Measurements from ENCODE around the gene ENTPD2. TPM values are rescaled to one million over a fixed set of nuclear protein-coding genes. Genes with fewer than 3 reads are reported as not detected.

The ENTPD2 gene
- total and polyA plus RNA-seq, 4 donors = 0.09 to 0.40 (median 0.21) TPM

- Histone ChIP-seq H3K9me3 (ENCODE audit: control insufficient read depth in 4 of 4, low read length in 3 of 4) (no peaks in the 10 kb centered on the region), H3K27ac (ENCODE audit: low read depth in 1 of 2, low read length in 2 of 2) (no peak overlapping the region), H3K9ac (ENCODE audit: low read depth in 1 of 2, low read length in 2 of 2) (no peak overlapping the region), H3K4me1 (ENCODE audit: control insufficient read depth in 4 of 4, insufficient read depth in 4 of 4, low read length in 3 of 4) (peaks cover 11 to 28% (median 22%) of the 10 kb centered on the region in 4 donors), H3K36me3 (ENCODE audit: control insufficient read depth in 4 of 4, insufficient read depth in 3 of 4, low read depth in 1 of 4, low read length in 3 of 4) (peaks cover 2 to 22% (median 12%) of the 10 kb centered on the region in 4 donors), H3K4me3 (ENCODE audit: low read depth in 1 of 3, low read length in 3 of 3) (no peak overlapping the region), H3K27me3 (ENCODE audit: control insufficient read depth in 4 of 4, insufficient read depth in 4 of 4, low read length in 3 of 4) (no peaks in the 10 kb centered on the region)
- TF ChIP-seq ZBTB33 (IDR thresholded peaks at IDR 0.05) (no peak), SP1 (IDR thresholded peaks at IDR 0.05) (no peak), TAF1 (conservative IDR thresholded peaks at IDR 0.05) (no peak)
- DNase-seq (ENCODE audit: low spot score) = no peak
- WGBS = 95% methylated on average over 34 of the region's 34 CpGs
Measured at GRCh38 chr9:137019891-137020683, 33.8 kb downstream of the ENTPD2 start.

DNA sequence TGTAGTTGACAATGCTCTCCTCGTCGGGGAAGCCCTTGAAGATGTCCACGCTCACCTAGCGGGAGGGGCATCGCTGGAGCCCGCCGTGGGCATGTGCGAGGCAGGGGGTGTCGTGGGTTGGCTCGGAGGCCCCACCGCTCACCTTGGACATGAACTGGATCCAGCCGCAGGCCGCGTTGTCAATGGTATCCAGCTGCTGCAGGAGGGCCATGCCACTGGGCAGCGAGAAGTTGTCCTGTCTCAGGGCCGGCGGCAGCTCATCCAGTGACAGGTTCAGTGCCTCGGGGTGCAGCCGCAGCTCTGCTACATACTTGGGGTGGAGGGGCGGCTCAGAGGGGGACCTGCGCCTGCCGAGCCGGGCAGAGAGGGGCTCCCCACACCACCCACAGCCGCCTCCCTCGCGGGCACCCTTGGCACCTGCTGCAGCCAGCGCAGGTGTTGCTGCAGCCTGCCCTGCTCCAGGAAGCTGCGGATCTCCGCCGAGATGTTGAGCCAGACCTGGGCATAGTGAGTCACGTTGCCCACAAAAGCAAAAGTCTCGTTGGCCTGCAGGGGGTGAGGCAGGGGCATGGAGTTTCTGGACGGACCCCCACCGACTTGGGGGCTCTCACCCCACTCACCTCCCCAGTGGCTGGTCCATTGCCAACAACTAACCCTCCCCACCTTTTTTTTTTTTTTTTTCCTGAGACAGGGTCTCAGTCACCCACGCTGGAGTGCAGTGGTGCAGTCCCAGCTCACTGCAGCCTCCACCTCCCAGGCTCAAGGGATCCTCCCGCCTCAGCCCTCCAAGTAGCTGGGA lies 34.9 kb downstream of the ENTPD2 start:
- Histone ChIP-seq H3K27ac (ENCODE audit: low read depth in 1 of 2, low read length in 2 of 2) (no peak overlapping the region), H3K27me3 (ENCODE audit: control insufficient read depth in 4 of 4, insufficient read depth in 4 of 4, low read length in 3 of 4) (no peaks in the 10 kb centered on the region), H3K4me3 (ENCODE audit: low read depth in 1 of 3, low read length in 3 of 3) (no peak overlapping the region), H3K9ac (ENCODE audit: low read depth in 1 of 2, low read length in 2 of 2) (no peak overlapping the region), H3K9me3 (ENCODE audit: control insufficient read depth in 4 of 4, low read length in 3 of 4) (no peaks in the 10 kb centered on the region), H3K4me1 (ENCODE audit: control insufficient read depth in 4 of 4, insufficient read depth in 4 of 4, low read length in 3 of 4) (peaks cover 11 to 18% (median 16%) of the 10 kb centered on the region in 4 donors), H3K36me3 (ENCODE audit: control insufficient read depth in 4 of 4, insufficient read depth in 3 of 4, low read depth in 1 of 4, low read length in 3 of 4) (peaks cover 2 to 28% (median 12%) of the 10 kb centered on the region in 4 donors)
- DNase-seq (ENCODE audit: low spot score) = no peak
- TF ChIP-seq EGR1 (IDR thresholded peaks at IDR 0.05; ENCODE audit: low read depth in 2 of 2) (no peak), CTCF (IDR thresholded peaks at IDR 0.05; ENCODE audit: low read depth, low read length, missing input control) (no peak), NR2F2 (IDR thresholded peaks at IDR 0.05) (no peak), SP1 (IDR thresholded peaks at IDR 0.05) (no peak), YY1 (IDR thresholded peaks at IDR 0.05) (no peak), RAD21 (IDR thresholded peaks at IDR 0.05) (no peak), GABPA (IDR thresholded peaks at IDR 0.05 in 1 of 2, conservative IDR thresholded peaks at IDR 0.05 in 1 of 2) (no peak), ZBTB33 (IDR thresholded peaks at IDR 0.05) (no peak), TAF1 (conservative IDR thresholded peaks at IDR 0.05) (no peak)
- TF ChIP-seq, protein P1, sequence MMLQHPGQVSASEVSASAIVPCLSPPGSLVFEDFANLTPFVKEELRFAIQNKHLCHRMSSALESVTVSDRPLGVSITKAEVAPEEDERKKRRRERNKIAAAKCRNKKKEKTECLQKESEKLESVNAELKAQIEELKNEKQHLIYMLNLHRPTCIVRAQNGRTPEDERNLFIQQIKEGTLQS (IDR thresholded peaks at IDR 0.05) = no peak
- TF ChIP-seq, protein P2, sequence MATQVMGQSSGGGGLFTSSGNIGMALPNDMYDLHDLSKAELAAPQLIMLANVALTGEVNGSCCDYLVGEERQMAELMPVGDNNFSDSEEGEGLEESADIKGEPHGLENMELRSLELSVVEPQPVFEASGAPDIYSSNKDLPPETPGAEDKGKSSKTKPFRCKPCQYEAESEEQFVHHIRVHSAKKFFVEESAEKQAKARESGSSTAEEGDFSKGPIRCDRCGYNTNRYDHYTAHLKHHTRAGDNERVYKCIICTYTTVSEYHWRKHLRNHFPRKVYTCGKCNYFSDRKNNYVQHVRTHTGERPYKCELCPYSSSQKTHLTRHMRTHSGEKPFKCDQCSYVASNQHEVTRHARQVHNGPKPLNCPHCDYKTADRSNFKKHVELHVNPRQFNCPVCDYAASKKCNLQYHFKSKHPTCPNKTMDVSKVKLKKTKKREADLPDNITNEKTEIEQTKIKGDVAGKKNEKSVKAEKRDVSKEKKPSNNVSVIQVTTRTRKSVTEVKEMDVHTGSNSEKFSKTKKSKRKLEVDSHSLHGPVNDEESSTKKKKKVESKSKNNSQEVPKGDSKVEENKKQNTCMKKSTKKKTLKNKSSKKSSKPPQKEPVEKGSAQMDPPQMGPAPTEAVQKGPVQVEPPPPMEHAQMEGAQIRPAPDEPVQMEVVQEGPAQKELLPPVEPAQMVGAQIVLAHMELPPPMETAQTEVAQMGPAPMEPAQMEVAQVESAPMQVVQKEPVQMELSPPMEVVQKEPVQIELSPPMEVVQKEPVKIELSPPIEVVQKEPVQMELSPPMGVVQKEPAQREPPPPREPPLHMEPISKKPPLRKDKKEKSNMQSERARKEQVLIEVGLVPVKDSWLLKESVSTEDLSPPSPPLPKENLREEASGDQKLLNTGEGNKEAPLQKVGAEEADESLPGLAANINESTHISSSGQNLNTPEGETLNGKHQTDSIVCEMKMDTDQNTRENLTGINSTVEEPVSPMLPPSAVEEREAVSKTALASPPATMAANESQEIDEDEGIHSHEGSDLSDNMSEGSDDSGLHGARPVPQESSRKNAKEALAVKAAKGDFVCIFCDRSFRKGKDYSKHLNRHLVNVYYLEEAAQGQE (IDR thresholded peaks at IDR 0.05) = no peak
- TF ChIP-seq, protein P3, sequence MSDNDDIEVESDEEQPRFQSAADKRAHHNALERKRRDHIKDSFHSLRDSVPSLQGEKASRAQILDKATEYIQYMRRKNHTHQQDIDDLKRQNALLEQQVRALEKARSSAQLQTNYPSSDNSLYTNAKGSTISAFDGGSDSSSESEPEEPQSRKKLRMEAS (IDR thresholded peaks at IDR 0.05) = no peak
- WGBS = 95% methylated on average over 36 of the region's 36 CpGs
